ENCODE data around the gene GYS1.

The GYS1 gene

DNA sequence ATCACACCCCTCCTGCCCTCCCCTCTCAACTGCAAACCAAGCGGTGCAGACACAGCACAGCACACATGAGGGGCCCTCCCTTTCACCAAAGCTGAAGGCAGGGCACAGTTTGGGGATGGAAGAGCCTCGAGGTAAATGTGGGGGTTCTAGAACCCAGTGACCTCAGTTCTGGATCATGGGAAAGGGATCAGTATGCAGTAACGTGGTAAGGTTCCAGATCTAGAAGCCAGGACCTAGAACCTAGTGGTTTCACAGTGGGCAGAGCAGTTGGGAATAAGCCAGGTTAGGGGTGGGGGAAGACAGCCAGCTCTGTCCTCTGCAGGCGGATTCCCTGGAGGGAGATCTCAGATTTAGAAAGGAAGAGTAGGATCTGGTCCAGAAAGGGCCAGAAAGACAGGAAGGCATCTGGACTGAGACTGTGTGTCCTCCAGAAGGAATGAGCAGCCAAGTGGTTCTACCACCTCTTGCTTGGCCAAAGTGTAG is 24.9 kb downstream of the GYS1 start:
- TF ChIP-seq, protein P1, sequence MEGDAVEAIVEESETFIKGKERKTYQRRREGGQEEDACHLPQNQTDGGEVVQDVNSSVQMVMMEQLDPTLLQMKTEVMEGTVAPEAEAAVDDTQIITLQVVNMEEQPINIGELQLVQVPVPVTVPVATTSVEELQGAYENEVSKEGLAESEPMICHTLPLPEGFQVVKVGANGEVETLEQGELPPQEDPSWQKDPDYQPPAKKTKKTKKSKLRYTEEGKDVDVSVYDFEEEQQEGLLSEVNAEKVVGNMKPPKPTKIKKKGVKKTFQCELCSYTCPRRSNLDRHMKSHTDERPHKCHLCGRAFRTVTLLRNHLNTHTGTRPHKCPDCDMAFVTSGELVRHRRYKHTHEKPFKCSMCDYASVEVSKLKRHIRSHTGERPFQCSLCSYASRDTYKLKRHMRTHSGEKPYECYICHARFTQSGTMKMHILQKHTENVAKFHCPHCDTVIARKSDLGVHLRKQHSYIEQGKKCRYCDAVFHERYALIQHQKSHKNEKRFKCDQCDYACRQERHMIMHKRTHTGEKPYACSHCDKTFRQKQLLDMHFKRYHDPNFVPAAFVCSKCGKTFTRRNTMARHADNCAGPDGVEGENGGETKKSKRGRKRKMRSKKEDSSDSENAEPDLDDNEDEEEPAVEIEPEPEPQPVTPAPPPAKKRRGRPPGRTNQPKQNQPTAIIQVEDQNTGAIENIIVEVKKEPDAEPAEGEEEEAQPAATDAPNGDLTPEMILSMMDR (IDR thresholded peaks at IDR 0.05; ENCODE audit: low read depth, low read length): no peak
- DNase-seq (ENCODE audit: low read depth in 2 of 2): no peak
- no peak overlapping the region for H3K4me3 ChIP-seq (replicated peaks in 1 of 2; ENCODE audit: low read depth in 2 of 2, low read length in 2 of 2)

DNA sequence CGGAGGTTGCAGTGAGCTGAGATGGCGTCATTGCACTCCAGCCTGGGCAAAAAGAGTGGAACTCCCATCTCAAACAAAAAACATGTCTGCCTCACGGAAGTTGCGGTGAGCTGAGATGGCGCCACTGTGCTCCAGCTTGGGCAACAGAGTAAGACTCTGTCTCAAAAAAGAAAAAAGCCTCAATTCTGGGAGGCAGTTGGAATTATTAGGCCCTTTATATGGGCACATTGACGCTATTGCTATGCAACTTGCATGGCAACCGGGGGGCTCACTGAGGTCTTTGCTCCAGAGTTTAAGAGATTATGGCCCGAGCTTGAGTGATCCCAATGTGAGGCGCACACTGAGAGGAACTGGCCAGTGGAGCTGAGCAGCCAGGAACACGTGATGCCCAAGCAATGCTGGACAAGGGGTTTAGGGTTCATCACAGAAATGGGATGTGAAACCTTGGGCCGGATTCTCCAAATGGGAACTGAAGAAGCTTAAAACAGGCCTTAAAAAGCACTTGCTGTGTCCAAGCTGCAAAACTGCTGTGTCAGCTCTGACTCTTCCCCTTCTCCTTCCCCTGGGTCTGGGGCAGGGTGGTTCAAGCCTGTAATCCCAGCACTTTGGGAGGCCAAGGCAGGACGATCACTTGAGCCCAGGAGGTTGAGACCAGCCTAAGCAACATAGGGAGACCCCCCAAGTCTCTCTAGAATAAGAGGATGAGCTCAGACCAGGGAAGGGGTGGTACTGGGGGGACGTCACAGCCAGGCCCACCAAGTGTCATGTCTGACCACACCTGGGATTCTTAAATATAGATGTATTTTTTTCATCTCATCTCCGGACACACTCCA is 25.5 kb downstream of the GYS1 start:
- TF ChIP-seq, protein P1 (IDR thresholded peaks at IDR 0.05; ENCODE audit: low read depth, low read length): no peak
- H3K4me3 ChIP-seq (replicated peaks in 1 of 2; ENCODE audit: low read depth in 2 of 2, low read length in 2 of 2): peak overlapping the region; percentile 90 to 95
- peak; percentile 73 to 92 for DNase-seq (ENCODE audit: low read depth in 2 of 2)

DNA sequence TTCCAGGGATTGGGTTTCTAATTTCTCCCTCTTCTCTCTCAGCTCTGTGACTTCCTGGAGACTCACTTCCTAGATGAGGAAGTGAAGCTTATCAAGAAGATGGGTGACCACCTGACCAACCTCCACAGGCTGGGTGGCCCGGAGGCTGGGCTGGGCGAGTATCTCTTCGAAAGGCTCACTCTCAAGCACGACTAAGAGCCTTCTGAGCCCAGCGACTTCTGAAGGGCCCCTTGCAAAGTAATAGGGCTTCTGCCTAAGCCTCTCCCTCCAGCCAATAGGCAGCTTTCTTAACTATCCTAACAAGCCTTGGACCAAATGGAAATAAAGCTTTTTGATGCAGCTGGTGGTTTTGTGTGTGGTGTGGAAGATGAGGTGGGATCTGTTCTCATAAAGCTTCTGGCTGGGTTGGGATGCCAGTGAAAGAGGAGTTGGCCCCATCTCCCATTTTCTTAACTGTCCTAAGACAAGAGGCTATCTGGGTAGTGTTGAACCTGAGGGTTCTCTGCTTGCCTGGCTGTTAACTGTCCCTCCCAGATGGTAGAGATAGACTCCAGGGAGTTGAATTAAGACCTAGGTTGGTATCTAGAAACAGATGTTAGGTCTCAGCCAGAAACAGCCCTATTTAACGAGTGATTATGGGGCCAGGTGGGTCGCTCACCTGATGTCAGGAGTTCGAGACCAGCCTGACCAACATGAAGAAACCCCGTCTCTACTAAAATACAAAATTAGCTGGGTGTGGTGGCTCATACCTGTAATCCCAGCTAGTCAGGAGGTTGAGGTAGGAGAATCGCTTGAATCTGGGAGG is 26.4 kb downstream of the GYS1 start:
- TF ChIP-seq, protein P1 (IDR thresholded peaks at IDR 0.05; ENCODE audit: low read depth, low read length): no peak
- H3K4me3 ChIP-seq (replicated peaks in 1 of 2; ENCODE audit: low read depth in 2 of 2, low read length in 2 of 2): peak overlapping the region; percentile 90 to 95
- peak; percentile 30 to 43 for DNase-seq (ENCODE audit: low read depth in 2 of 2)

DNA sequence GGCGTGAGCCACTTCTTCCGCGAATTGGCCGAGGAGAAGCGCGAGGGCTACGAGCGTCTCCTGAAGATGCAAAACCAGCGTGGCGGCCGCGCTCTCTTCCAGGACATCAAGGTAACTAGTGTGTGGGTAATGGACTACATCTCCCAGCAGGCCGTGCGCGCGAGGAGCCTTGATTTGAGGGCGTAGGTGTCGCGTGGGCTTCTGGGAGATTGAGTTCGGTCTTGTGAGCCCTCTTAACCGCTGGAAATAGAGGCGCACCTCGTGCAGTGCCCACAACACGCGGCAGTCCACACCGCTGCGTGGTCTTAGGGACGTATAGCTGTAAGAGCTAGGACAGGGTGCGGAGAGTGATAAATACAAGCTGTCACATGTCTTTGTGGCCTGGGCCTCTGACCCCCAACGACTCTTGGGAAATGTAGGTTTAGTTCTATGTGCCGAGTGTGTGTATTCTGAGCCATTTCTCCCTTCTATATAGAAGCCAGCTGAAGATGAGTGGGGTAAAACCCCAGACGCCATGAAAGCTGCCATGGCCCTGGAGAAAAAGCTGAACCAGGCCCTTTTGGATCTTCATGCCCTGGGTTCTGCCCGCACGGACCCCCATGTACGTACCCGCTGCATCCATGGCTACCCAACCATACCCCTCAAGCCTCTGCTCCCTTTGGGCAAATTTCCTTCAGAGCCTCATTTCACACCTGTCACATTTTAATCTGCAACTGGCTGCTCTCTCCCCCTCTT is 27.1 kb downstream of the GYS1 start:
- peak; percentile 77 to 86 for DNase-seq (ENCODE audit: low read depth in 2 of 2)
- peak overlapping the region; percentile 90 to 95 for H3K4me3 ChIP-seq (replicated peaks in 1 of 2; ENCODE audit: low read depth in 2 of 2, low read length in 2 of 2)
- TF ChIP-seq, protein P1 (IDR thresholded peaks at IDR 0.05; ENCODE audit: low read depth, low read length): no peak

DNA sequence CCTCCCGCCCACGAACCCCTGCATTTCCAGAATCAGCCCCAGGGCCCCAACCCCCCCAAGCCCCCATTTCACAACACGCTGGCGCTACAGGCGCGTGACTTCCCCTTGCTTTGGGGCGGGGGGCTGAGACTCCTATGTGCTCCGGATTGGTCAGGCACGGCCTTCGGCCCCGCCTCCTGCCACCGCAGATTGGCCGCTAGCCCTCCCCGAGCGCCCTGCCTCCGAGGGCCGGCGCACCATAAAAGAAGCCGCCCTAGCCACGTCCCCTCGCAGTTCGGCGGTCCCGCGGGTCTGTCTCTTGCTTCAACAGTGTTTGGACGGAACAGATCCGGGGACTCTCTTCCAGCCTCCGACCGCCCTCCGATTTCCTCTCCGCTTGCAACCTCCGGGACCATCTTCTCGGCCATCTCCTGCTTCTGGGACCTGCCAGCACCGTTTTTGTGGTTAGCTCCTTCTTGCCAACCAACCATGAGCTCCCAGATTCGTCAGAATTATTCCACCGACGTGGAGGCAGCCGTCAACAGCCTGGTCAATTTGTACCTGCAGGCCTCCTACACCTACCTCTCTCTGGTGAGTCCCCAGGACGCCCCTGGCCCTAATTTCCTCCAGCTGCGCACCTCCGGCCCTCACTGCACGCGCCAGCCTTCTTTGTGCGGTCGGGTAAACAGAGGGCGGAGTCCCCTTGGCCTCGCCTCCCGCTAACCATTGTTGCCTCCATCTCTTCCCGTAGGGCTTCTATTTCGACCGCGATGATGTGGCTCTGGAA is 27.9 kb downstream of the GYS1 start, which contains the start of gene FTL:
Gene FTL (plus strand): TSS at position 270 of the 766 bp plus-strand sequence. CDS start 199 bp downstream, at position 469.
- H3K4me3 ChIP-seq (replicated peaks in 1 of 2; ENCODE audit: low read depth in 2 of 2, low read length in 2 of 2): peak within 1 kb of the TSS; percentile 90 to 95
- peak; percentile 95 to 99 for DNase-seq (ENCODE audit: low read depth in 2 of 2)
- TF ChIP-seq, protein P1 (IDR thresholded peaks at IDR 0.05; ENCODE audit: low read depth, low read length): no peak

All from cardiac fibroblast (primary cell).